Measurements from ENCODE around the gene TMEM89.

Gene TMEM89

GRCh38 chr3:48591436-48591835 is 30.1 kb downstream of the TMEM89 start:
- DNase-seq (ENCODE audit: low read depth in 2 of 2): no peak

DNA sequence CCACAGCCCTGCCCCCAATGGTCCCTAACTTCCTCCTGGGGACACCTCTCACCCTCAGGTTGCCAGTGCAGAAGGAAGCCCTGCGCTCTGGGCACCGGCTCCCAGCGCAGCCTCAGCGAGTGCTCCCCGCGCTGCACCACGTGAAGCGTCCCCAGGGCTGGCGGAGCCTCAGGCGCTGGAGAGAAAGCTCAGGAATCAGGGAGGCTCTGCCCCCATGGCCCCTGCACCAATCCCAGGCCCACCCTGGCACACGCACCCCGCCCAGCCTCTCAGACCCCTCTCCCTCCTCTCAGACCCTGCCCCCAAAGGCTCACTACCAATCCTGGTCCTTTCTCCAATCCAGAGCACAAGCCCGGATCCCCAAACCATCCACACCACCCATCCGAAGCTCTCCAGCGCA is 33.3 kb downstream of the TMEM89 start:
- DNase-seq (ENCODE audit: low read depth in 2 of 2): no peak

GRCh38 chr3:48587686-48588085 is 33.9 kb downstream of the TMEM89 start:
- DNase-seq (ENCODE audit: low read depth in 2 of 2): no peak

DNA sequence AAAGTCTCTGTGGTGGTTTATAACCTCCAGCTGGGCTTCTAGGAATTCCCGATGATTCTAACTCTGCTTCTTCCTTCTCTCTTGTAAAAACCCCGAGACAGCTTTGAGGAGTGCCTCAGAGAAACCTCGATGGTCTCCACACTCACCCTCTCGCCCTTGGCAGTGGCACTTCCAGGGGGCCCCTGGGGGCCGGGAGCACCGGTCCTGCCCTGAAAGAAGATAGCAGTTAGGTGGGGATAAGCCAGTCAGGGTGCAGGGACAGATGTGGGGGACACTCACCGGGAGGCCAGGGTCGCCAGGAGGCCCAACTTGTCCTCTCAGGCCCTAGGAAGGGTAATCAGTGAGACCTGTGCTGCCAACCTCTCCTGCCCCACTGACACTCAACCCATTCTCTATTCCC is 36.2 kb downstream of the TMEM89 start:
- no peak for DNase-seq (ENCODE audit: low read depth in 2 of 2)

- DNase-seq (ENCODE audit: low read depth in 2 of 2): no peak
These were observed 36.7 kb downstream of the TMEM89 start for GRCh38 chr3:48584836-48585235.

DNA sequence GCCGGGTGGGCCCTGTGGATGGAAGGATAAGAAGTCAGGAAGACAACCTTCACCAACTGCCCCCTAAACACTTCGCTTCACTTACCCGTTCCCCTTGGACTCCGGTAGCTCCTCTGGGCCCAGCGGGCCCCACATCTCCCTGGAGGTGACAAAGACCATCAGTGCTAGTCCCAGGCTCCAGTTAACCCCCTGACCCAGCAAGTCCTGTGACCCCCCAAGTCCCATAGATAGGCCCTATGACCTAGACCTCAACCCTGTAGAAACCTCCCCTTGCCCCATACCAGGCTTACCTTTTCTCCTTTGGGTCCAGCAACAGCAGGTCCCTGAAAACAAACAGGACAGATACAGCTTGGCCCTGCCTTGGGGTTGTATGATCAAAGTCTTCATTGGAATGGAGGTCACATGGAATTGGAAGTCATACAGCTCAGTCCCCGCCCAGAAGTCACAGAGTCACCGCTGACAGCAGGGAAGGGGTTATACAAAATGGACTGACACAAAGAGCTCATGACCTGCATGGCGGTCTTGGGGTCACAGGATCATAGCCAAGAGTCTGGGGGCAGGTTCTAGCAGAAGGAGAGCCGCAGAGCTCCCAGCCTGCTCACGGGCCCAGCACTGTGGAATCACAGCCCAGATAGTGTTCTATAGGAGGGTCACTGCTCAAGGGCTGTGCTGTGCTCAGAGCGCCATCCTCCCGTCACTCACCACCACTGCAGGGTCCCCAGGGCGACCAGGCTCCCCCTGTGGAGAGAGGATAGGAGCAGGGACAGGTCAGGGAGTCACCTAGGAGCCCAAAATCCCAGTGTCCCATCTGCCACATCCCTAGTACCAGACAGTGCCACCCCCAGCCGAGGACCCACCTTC is 39.7 kb downstream of the TMEM89 start:
- no peak for DNase-seq (ENCODE audit: low read depth in 2 of 2)

DNA sequence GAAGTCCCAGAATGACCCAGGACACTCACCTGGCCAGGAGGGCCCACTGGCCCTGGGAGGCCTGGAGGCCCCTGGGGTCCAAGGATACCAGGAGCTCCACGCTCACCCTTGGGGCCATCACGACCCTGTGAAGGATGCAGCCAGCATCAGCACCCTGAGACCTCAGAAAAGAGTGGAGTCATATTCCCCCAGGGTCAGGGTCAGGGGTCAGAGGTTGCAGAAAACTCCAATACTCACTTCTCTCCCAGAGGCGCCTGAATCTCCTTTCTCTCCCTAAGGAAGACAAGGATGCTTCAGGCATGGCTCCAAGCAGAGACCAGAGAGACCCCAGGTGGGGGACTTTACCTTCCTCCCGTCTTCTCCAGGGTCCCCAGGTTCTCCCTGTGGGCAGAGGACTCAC is 44.9 kb downstream of the TMEM89 start:
- no peak for DNase-seq (ENCODE audit: low read depth in 2 of 2)

GRCh38 chr3:48575366-48575765 is 46.2 kb downstream of the TMEM89 start:
- no peak for DNase-seq (ENCODE audit: low read depth in 2 of 2)

- no peak for DNase-seq (ENCODE audit: low read depth in 2 of 2)
These were observed 47.5 kb downstream of the TMEM89 start for GRCh38 chr3:48573973-48574585.

DNA sequence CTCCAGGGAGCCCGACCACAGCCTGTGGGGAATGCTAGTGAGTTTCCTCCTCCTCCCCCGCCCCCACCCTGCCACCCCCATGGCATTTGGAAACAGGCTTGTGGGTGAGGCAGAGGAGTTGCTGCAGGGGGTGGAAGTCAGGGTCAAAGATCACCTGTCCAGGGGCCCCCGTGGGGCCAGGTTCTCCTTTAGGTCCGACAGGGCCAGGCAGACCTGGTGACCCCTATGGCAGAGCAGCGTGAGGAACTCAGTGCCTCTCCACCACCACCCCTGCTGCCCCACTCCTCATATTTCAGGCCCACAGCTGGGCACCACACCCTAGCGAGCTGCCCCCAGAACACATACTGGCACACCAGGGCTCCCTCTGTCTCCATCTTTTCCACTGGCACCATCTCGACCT is 49.1 kb downstream of the TMEM89 start:
- no peak for DNase-seq (ENCODE audit: low read depth in 2 of 2)

DNA sequence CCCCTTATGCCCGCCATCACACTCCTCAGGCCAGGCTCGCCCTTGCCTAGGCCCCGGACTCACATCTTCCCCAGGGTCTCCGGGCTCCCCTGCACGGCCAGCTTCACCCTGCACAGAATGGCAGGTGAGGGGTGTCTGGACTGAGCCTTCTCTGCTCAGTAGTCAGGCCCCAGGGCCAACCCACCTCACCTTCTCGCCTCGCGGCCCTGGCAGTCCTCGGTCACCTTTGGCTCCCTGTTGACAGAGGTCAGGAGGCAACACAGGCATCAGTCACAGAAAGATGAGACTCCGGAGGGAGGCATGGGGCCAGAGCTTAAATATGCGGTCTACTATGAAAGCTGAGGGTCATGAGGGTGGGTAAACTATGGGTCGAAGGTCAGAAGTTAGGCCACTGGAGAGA is 49.6 kb downstream of the TMEM89 start:
- DNase-seq (ENCODE audit: low read depth in 2 of 2): no peak
